Measurements from ENCODE around the gene CPE.

DNA sequence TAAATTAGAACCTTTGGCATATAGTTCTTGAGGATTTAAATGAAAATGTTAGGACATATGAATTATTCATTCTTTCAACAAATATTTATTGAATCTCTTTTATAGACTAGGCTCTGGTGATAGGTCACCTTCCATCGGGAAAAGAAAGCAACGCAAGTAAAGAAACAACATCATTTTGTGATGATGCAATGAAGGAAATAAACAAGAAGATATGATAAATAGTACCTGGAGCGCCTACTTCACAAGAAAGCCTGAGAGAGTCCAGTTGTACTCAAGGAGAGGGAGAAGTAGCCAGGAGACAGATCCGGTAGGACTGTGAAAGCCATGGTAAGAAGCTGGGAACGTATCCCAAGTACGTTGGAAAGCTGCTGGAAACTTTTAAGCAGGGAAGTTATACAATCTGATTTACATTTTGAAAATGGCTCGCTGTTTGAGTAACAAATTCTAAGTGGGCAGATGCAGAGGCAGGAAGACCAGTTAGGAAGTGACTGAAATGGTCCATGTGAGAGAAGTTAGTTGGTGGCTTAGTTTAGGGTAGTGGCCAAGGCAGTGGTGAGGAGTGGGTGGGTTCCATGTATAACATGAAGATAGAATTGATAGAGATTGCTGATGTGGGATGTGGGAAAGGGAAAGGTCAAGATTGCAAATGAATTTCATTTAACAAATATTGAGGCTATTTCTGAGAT lies 17.7 kb upstream of the CPE start:
- TF ChIP-seq, protein P1, sequence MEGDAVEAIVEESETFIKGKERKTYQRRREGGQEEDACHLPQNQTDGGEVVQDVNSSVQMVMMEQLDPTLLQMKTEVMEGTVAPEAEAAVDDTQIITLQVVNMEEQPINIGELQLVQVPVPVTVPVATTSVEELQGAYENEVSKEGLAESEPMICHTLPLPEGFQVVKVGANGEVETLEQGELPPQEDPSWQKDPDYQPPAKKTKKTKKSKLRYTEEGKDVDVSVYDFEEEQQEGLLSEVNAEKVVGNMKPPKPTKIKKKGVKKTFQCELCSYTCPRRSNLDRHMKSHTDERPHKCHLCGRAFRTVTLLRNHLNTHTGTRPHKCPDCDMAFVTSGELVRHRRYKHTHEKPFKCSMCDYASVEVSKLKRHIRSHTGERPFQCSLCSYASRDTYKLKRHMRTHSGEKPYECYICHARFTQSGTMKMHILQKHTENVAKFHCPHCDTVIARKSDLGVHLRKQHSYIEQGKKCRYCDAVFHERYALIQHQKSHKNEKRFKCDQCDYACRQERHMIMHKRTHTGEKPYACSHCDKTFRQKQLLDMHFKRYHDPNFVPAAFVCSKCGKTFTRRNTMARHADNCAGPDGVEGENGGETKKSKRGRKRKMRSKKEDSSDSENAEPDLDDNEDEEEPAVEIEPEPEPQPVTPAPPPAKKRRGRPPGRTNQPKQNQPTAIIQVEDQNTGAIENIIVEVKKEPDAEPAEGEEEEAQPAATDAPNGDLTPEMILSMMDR (IDR thresholded peaks at IDR 0.05): no peak
- no peak for TF ChIP-seq POLR2A (IDR thresholded peaks at IDR 0.05)

All from body of pancreas (tissue), 4 donors.